Measurements from ENCODE around the gene RCAN2.

The RCAN2 gene

GRCh38 chr6:46255528-46255927 lies 235.7 kb downstream of the RCAN2 start:
- DNase-seq (ENCODE audit: low read depth in 2 of 2), result no peak

- DNase-seq (ENCODE audit: low read depth in 2 of 2), result no peak
These were observed 236.3 kb downstream of the RCAN2 start for GRCh38 chr6:46254946-46255345.

GRCh38 chr6:46254331-46254730 lies 236.9 kb downstream of the RCAN2 start:
- no peak for DNase-seq (ENCODE audit: low read depth in 2 of 2)

GRCh38 chr6:46251583-46252339 lies 239.5 kb downstream of the RCAN2 start:
- no peak for DNase-seq (ENCODE audit: low read depth in 2 of 2)

- DNase-seq (ENCODE audit: low read depth in 2 of 2), result no peak
These were observed 243.1 kb downstream of the RCAN2 start for GRCh38 chr6:46248143-46248542.

- DNase-seq (ENCODE audit: low read depth in 2 of 2), result no peak
These were observed 244.5 kb downstream of the RCAN2 start for GRCh38 chr6:46246727-46247126.

- DNase-seq (ENCODE audit: low read depth in 2 of 2), result no peak
These were observed 245.2 kb downstream of the RCAN2 start for GRCh38 chr6:46246081-46246480.

GRCh38 chr6:46244670-46245069 lies 246.6 kb downstream of the RCAN2 start:
- DNase-seq (ENCODE audit: low read depth in 2 of 2), result no peak

GRCh38 chr6:46243754-46244153 lies 247.5 kb downstream of the RCAN2 start:
- DNase-seq (ENCODE audit: low read depth in 2 of 2), result no peak

GRCh38 chr6:46242921-46243320 lies 248.3 kb downstream of the RCAN2 start:
- no peak for DNase-seq (ENCODE audit: low read depth in 2 of 2)

GRCh38 chr6:46240866-46241565 lies 250.2 kb downstream of the RCAN2 start:
- no peak for DNase-seq (ENCODE audit: low read depth in 2 of 2)

- no peak for DNase-seq (ENCODE audit: low read depth in 2 of 2)
These were observed 254.5 kb downstream of the RCAN2 start for GRCh38 chr6:46236752-46237151.

GRCh38 chr6:46235242-46235641 lies 256.0 kb downstream of the RCAN2 start:
- DNase-seq (ENCODE audit: low read depth in 2 of 2), result no peak

- no peak for DNase-seq (ENCODE audit: low read depth in 2 of 2)
These were observed 256.5 kb downstream of the RCAN2 start for GRCh38 chr6:46234700-46235099.

GRCh38 chr6:46234156-46234556 lies 257.1 kb downstream of the RCAN2 start:
- no peak for DNase-seq (ENCODE audit: low read depth in 2 of 2)

- no peak for DNase-seq (ENCODE audit: low read depth in 2 of 2)
These were observed 258.1 kb downstream of the RCAN2 start for GRCh38 chr6:46233129-46233528.

GRCh38 chr6:46222286-46222685 lies 269.0 kb downstream of the RCAN2 start:
- no peak for DNase-seq (ENCODE audit: low read depth in 2 of 2)

- DNase-seq (ENCODE audit: low read depth in 2 of 2), result no peak
These were observed 269.9 kb downstream of the RCAN2 start for GRCh38 chr6:46221222-46221793.

GRCh38 chr6:46220352-46221221 lies 270.7 kb downstream of the RCAN2 start:
- DNase-seq (ENCODE audit: low read depth in 2 of 2), result peak; percentile 4 to 15

- no peak for DNase-seq (ENCODE audit: low read depth in 2 of 2)
These were observed 271.6 kb downstream of the RCAN2 start for GRCh38 chr6:46219661-46220060.

- DNase-seq (ENCODE audit: low read depth in 2 of 2), result no peak
These were observed 272.8 kb downstream of the RCAN2 start for GRCh38 chr6:46218457-46218856.

- DNase-seq (ENCODE audit: low read depth in 2 of 2), result no peak
These were observed 273.5 kb downstream of the RCAN2 start for GRCh38 chr6:46217671-46218131.
